WTC11 (cell line): Measurements from ENCODE around the gene RERG. TPM values are rescaled to one million over a fixed set of nuclear protein-coding genes. Genes with fewer than 3 reads are reported as not detected.

Source experiments
- ATAC-seq: fragments of 200-7000 bp; cut with Tn5 transposase; 2 replicates; pipeline ENCODE4 v1.10.0; 2021; ENCODE audit warnings: mild to moderate bottlenecking, moderate library complexity
- CTCF ChIA-PET: fragments of 300-600 bp; sonication (Branson Sonifier 250); formaldehyde crosslinking; loops from one replicate; lab custom pipeline; 2021; ENCODE audit warnings: antibody characterized with exemption; lab: Charles Lee
- POLR2A ChIA-PET: fragments of 350-600 bp; sonication (Branson Sonifier 250); formaldehyde crosslinking; loops from one replicate; lab custom pipeline; 2021; ENCODE audit warnings: antibody characterized with exemption; lab: Charles Lee
- DNase-seq: peaks from one replicate; pipeline ENCODE4 v3.0.0; 2021; ENCODE audit warnings: low spot score
- H3K27ac Mint-ChIP-seq: 2 replicates; pipeline ENCODE4 v1.8.0; 2021; ENCODE audit warnings: mixed read lengths
- H3K27me3 Mint-ChIP-seq: 2 replicates; pipeline ENCODE4 v1.8.0; 2021; ENCODE audit warnings: low read depth, mild to moderate bottlenecking, moderate library complexity, mixed read lengths
- H3K36me3 Mint-ChIP-seq: 2 replicates; pipeline ENCODE4 v1.8.0; 2021; ENCODE audit warnings: mixed read lengths
- H3K4me1 Mint-ChIP-seq: 2 replicates; pipeline ENCODE4 v1.8.0; 2022; ENCODE audit warnings: mixed read lengths
- H3K4me3 Mint-ChIP-seq: 2 replicates; pipeline ENCODE4 v1.8.0; 2021; ENCODE audit warnings: mild to moderate bottlenecking, moderate library complexity, mixed read lengths
- H3K9me3 Mint-ChIP-seq: 2 replicates; pipeline ENCODE4 v1.8.0; 2021; ENCODE audit warnings: mixed read lengths
- CREM ChIP-seq: sonication (generic); formaldehyde crosslinking; IDR thresholded peaks from 2 replicates; pipeline ENCODE4 v1.8.1; 2022; ENCODE audit warnings: mild to moderate bottlenecking, missing genetic modification reagents, moderate library complexity
- FOXJ3 ChIP-seq: sonication (generic); formaldehyde crosslinking; IDR thresholded peaks from 2 replicates; pipeline ENCODE4 v1.9.0; 2021; ENCODE audit warnings: missing genetic modification reagents, mild to moderate bottlenecking, borderline replicate concordance
- IRF1 ChIP-seq: sonication (generic); formaldehyde crosslinking; IDR thresholded peaks from 2 replicates; pipeline ENCODE4 v1.8.0; 2023; ENCODE audit warnings: missing genetic modification reagents
- MXD4 ChIP-seq: fragments of 250-450 bp; sonication (Bioruptor Pico); IDR thresholded peaks from 2 replicates; pipeline ENCODE4 v1.8.0; 2021; ENCODE audit warnings: mild to moderate bottlenecking, moderate library complexity, borderline replicate concordance
- NR1H2 ChIP-seq: sonication (generic); formaldehyde crosslinking; IDR thresholded peaks from 2 replicates; pipeline ENCODE4 v1.9.0; 2021; ENCODE audit warnings: mild to moderate bottlenecking, moderate library complexity, missing genetic modification reagents
- OVOL2 ChIP-seq: fragments of 250-450 bp; sonication (Bioruptor Pico); IDR thresholded peaks from 2 replicates; pipeline ENCODE4 v1.9.0; 2021; ENCODE audit warnings: mild to moderate bottlenecking, borderline replicate concordance
- PRDM15 ChIP-seq: sonication (generic); formaldehyde crosslinking; IDR thresholded peaks from 2 replicates; pipeline ENCODE4 v1.8.0; 2022; ENCODE audit warnings: missing genetic modification reagents
- PREB ChIP-seq: sonication (generic); formaldehyde crosslinking; IDR thresholded peaks from 2 replicates; pipeline ENCODE4 v1.8.1; 2022; ENCODE audit warnings: mild to moderate bottlenecking, missing genetic modification reagents, moderate library complexity, borderline replicate concordance
- RELA ChIP-seq: sonication (generic); formaldehyde crosslinking; IDR thresholded peaks from 2 replicates; pipeline ENCODE4 v1.8.1; 2022; ENCODE audit warnings: missing genetic modification reagents, mild to moderate bottlenecking, borderline replicate concordance
- SMAD3 ChIP-seq: sonication (generic); formaldehyde crosslinking; IDR thresholded peaks from 2 replicates; pipeline ENCODE4 v1.8.0; 2022; ENCODE audit warnings: missing genetic modification reagents, mild to moderate bottlenecking, borderline replicate concordance
- ZBTB43 ChIP-seq: sonication (generic); formaldehyde crosslinking; IDR thresholded peaks from 2 replicates; pipeline ENCODE4 v1.8.1; 2023; ENCODE audit warnings: mild to moderate bottlenecking, missing genetic modification reagents
- ZNF263 ChIP-seq: sonication (generic); formaldehyde crosslinking; IDR thresholded peaks from 2 replicates; pipeline ENCODE4 v1.8.1; 2022; ENCODE audit warnings: low read depth, mild to moderate bottlenecking, moderate library complexity, missing genetic modification reagents
- total RNA-seq: library from RNA; stranded (reverse); gene quantifications from 3 replicates; pipeline ENCODE4 v1.2.3, GENCODE V29; 2021
- TF ChIP-seq, protein P1 (sequence below): sonication (generic); formaldehyde crosslinking; IDR thresholded peaks from 2 replicates; pipeline ENCODE4 v1.8.1; 2023; ENCODE audit warnings: mild to moderate bottlenecking, moderate library complexity, missing genetic modification reagents
- TF ChIP-seq, protein P2 (sequence below): sonication (generic); formaldehyde crosslinking; IDR thresholded peaks from 2 replicates; pipeline ENCODE4 v1.8.1; 2023; ENCODE audit warnings: mild to moderate bottlenecking, missing genetic modification reagents

RERG gene
- total RNA-seq, 1 experiment from 2014 or later: 0.28 TPM

- DNase-seq (no peak), ATAC-seq (no peak)
- Mint-ChIP-seq H3K4me1 (no peaks in the 10 kb centered on the region), H3K27ac (no peak overlapping the region), H3K27me3 (no peaks in the 10 kb centered on the region), H3K36me3 (no peaks in the 10 kb centered on the region), H3K9me3 (no peaks in the 10 kb centered on the region), H3K4me3 (no peak overlapping the region)
- no peak for TF ChIP-seq CREM (CRISPR knock-in tag)
- TF ChIP-seq PRDM15 (CRISPR knock-in tag): no peak
- no peak for TF ChIP-seq OVOL2 (CRISPR knock-in tag)
- no peak for TF ChIP-seq MXD4
- TF ChIP-seq PREB (CRISPR knock-in tag): no peak
- no peak for TF ChIP-seq RELA
- no peak for TF ChIP-seq IRF1 (CRISPR knock-in tag)
- TF ChIP-seq SMAD3 (CRISPR knock-in tag): no peak
- TF ChIP-seq, protein P1, sequence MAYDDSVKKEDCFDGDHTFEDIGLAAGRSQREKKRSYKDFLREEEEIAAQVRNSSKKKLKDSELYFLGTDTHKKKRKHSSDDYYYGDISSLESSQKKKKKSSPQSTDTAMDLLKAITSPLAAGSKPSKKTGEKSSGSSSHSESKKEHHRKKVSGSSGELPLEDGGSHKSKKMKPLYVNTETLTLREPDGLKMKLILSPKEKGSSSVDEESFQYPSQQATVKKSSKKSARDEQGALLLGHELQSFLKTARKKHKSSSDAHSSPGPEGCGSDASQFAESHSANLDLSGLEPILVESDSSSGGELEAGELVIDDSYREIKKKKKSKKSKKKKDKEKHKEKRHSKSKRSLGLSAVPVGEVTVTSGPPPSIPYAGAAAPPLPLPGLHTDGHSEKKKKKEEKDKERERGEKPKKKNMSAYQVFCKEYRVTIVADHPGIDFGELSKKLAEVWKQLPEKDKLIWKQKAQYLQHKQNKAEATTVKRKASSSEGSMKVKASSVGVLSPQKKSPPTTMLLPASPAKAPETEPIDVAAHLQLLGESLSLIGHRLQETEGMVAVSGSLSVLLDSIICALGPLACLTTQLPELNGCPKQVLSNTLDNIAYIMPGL (CRISPR knock-in tag): no peak
- TF ChIP-seq, protein P2, sequence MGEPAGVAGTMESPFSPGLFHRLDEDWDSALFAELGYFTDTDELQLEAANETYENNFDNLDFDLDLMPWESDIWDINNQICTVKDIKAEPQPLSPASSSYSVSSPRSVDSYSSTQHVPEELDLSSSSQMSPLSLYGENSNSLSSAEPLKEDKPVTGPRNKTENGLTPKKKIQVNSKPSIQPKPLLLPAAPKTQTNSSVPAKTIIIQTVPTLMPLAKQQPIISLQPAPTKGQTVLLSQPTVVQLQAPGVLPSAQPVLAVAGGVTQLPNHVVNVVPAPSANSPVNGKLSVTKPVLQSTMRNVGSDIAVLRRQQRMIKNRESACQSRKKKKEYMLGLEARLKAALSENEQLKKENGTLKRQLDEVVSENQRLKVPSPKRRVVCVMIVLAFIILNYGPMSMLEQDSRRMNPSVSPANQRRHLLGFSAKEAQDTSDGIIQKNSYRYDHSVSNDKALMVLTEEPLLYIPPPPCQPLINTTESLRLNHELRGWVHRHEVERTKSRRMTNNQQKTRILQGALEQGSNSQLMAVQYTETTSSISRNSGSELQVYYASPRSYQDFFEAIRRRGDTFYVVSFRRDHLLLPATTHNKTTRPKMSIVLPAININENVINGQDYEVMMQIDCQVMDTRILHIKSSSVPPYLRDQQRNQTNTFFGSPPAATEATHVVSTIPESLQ (CRISPR knock-in tag): no peak
- TF ChIP-seq ZBTB43 (CRISPR knock-in tag): no peak
- no peak for TF ChIP-seq NR1H2 (CRISPR knock-in tag)
- no peak for TF ChIP-seq FOXJ3 (CRISPR knock-in tag)
- no peak for TF ChIP-seq ZNF263 (CRISPR knock-in tag)
- ChIA-PET POLR2A (no interaction called here), CTCF (no interaction called here)
Measured at GRCh38 chr12:15270591-15270990, 49.4 kb upstream of the RERG start.
